ENCODE measurements around the gene PRKG1.

PRKG1 gene

GRCh38 chr10:51235865-51236264 lies 161.6 kb downstream of the PRKG1 start:
- H3K4me3 ChIP-seq (ENCODE audit: low read depth in 1 of 2, low read length in 2 of 2), result no peak overlapping the region
- H3K4me1 ChIP-seq (ENCODE audit: insufficient read depth, low read length), result no peaks in the 10 kb centered on the region
- H3K9me3 ChIP-seq (ENCODE audit: insufficient read depth, low read length, severe bottlenecking), result no peaks in the 10 kb centered on the region
- TF ChIP-seq CTCF (IDR thresholded peaks at IDR 0.05; ENCODE audit: borderline replicate concordance, extremely low read depth, low read length, poor library complexity, severe bottlenecking), result no peak
- TF ChIP-seq EZH2 (IDR thresholded peaks at IDR 0.05; ENCODE audit: borderline replicate concordance, low read depth, low read length, severe bottlenecking), result no peak
- H3K36me3 ChIP-seq (ENCODE audit: insufficient read depth, low read length), result no peaks in the 10 kb centered on the region
- no peak overlapping the region for H3K27ac ChIP-seq (ENCODE audit: low read length)
- H3K27me3 ChIP-seq (ENCODE audit: insufficient read depth, low read length, poor library complexity), result no peaks in the 10 kb centered on the region
- DNase-seq (no peak), ATAC-seq (ENCODE audit: insufficient read depth, low read depth) (no peak)
- H4K20me1 ChIP-seq (ENCODE audit: insufficient read depth, low read length), result no peaks in the 10 kb centered on the region
- no peaks in the 10 kb centered on the region for H3K79me2 ChIP-seq (ENCODE audit: insufficient read depth, low read length)
- H3K4me2 ChIP-seq (ENCODE audit: insufficient read depth, low read length), result no peak overlapping the region
- H2AFZ ChIP-seq (ENCODE audit: low read depth, low read length), result no peak overlapping the region
- H3K9ac ChIP-seq (ENCODE audit: low read depth, low read length), result no peak overlapping the region

GRCh38 chr10:51239006-51239405 lies 164.7 kb downstream of the PRKG1 start:
- DNase-seq, result no peak
- no peaks in the 10 kb centered on the region for H3K79me2 ChIP-seq (ENCODE audit: insufficient read depth, low read length)

GRCh38 chr10:51241461-51241860 lies 167.2 kb downstream of the PRKG1 start:
- Histone ChIP-seq H3K27ac (ENCODE audit: low read length) (no peak overlapping the region), H3K27me3 (ENCODE audit: insufficient read depth, low read length, poor library complexity) (no peaks in the 10 kb centered on the region), H4K20me1 (ENCODE audit: insufficient read depth, low read length) (no peaks in the 10 kb centered on the region), H3K9me3 (ENCODE audit: insufficient read depth, low read length, severe bottlenecking) (no peaks in the 10 kb centered on the region), H3K79me2 (ENCODE audit: insufficient read depth, low read length) (no peaks in the 10 kb centered on the region), H2AFZ (ENCODE audit: low read depth, low read length) (no peak overlapping the region), H3K36me3 (ENCODE audit: insufficient read depth, low read length) (no peaks in the 10 kb centered on the region), H3K4me3 (ENCODE audit: low read depth in 1 of 2, low read length in 2 of 2) (no peak overlapping the region), H3K9ac (ENCODE audit: low read depth, low read length) (no peak overlapping the region), H3K4me1 (ENCODE audit: insufficient read depth, low read length) (no peaks in the 10 kb centered on the region), H3K4me2 (ENCODE audit: insufficient read depth, low read length) (no peak overlapping the region)
- TF ChIP-seq EZH2 (IDR thresholded peaks at IDR 0.05; ENCODE audit: borderline replicate concordance, low read depth, low read length, severe bottlenecking), result no peak
- TF ChIP-seq CTCF (IDR thresholded peaks at IDR 0.05; ENCODE audit: borderline replicate concordance, extremely low read depth, low read length, poor library complexity, severe bottlenecking), result no peak
- DNase-seq (no peak), ATAC-seq (ENCODE audit: insufficient read depth, low read depth) (no peak)

More at GRCh38 chr10:51239006-51239405, 164.7 kb downstream of the PRKG1 start:
- Histone ChIP-seq H2AFZ (ENCODE audit: low read depth, low read length) (no peak overlapping the region), H3K4me2 (ENCODE audit: insufficient read depth, low read length) (no peak overlapping the region), H3K4me1 (ENCODE audit: insufficient read depth, low read length) (no peaks in the 10 kb centered on the region), H3K9ac (ENCODE audit: low read depth, low read length) (no peak overlapping the region), H3K27ac (ENCODE audit: low read length) (no peak overlapping the region), H4K20me1 (ENCODE audit: insufficient read depth, low read length) (no peaks in the 10 kb centered on the region), H3K27me3 (ENCODE audit: insufficient read depth, low read length, poor library complexity) (no peaks in the 10 kb centered on the region), H3K9me3 (ENCODE audit: insufficient read depth, low read length, severe bottlenecking) (no peaks in the 10 kb centered on the region), H3K36me3 (ENCODE audit: insufficient read depth, low read length) (no peaks in the 10 kb centered on the region), H3K4me3 (ENCODE audit: low read depth in 1 of 2, low read length in 2 of 2) (no peak overlapping the region)
- no peak for TF ChIP-seq CTCF (IDR thresholded peaks at IDR 0.05; ENCODE audit: borderline replicate concordance, extremely low read depth, low read length, poor library complexity, severe bottlenecking)
- no peak for TF ChIP-seq EZH2 (IDR thresholded peaks at IDR 0.05; ENCODE audit: borderline replicate concordance, low read depth, low read length, severe bottlenecking)
- ATAC-seq (ENCODE audit: insufficient read depth, low read depth), result no peak

- H4K20me1 ChIP-seq (ENCODE audit: insufficient read depth, low read length), result no peaks in the 10 kb centered on the region
- H2AFZ ChIP-seq (ENCODE audit: low read depth, low read length), result no peak overlapping the region
- TF ChIP-seq CTCF (IDR thresholded peaks at IDR 0.05; ENCODE audit: borderline replicate concordance, extremely low read depth, low read length, poor library complexity, severe bottlenecking) (no peak), EZH2 (IDR thresholded peaks at IDR 0.05; ENCODE audit: borderline replicate concordance, low read depth, low read length, severe bottlenecking) (no peak)
- no peaks in the 10 kb centered on the region for H3K27me3 ChIP-seq (ENCODE audit: insufficient read depth, low read length, poor library complexity)
- no peaks in the 10 kb centered on the region for H3K9me3 ChIP-seq (ENCODE audit: insufficient read depth, low read length, severe bottlenecking)
- ATAC-seq (ENCODE audit: insufficient read depth, low read depth) (no peak), DNase-seq (no peak)
- no peak overlapping the region for H3K9ac ChIP-seq (ENCODE audit: low read depth, low read length)
- H3K4me1 ChIP-seq (ENCODE audit: insufficient read depth, low read length), result no peaks in the 10 kb centered on the region
- no peak overlapping the region for H3K4me3 ChIP-seq (ENCODE audit: low read depth in 1 of 2, low read length in 2 of 2)
- H3K36me3 ChIP-seq (ENCODE audit: insufficient read depth, low read length), result no peaks in the 10 kb centered on the region
- no peak overlapping the region for H3K4me2 ChIP-seq (ENCODE audit: insufficient read depth, low read length)
- no peak overlapping the region for H3K27ac ChIP-seq (ENCODE audit: low read length)
- H3K79me2 ChIP-seq (ENCODE audit: insufficient read depth, low read length), result no peaks in the 10 kb centered on the region
Observed at GRCh38 chr10:51242393-51242792, 168.1 kb downstream of the PRKG1 start.
